Measurements from ENCODE around the gene KCNJ3. TPM values are rescaled to one million over a fixed set of nuclear protein-coding genes. Genes with fewer than 3 reads are reported as not detected.

KCNJ3 gene
- total and polyA plus RNA-seq, 2 donors = 0.21 TPM; not detected in 1

DNA sequence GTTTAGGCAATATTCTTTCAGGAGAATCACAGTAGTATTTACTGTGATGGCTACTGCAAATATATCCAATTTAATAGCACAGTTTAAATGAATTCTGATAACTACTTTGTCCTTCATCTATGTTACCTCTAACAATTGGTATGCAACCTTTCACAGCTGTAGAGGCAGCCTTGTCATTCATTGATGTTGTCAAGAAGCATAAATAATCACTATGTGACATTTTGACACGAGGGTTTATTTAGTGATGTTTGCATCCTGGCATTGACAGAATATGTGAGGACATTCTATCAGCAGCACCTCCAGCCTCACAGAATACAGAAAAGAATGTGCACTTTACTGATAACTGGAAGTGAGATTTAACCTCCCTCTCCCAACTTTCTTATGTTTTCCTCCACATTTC is 9.3 kb upstream of the KCNJ3 start:
- no peaks in the 10 kb centered on the region for H3K36me3 ChIP-seq (ENCODE audit: control insufficient read depth in 2 of 2, insufficient read depth in 2 of 2, low read length in 1 of 2)

GRCh38 chr2:154692927-154693326 is 5.6 kb upstream of the KCNJ3 start:
- no peaks in the 10 kb centered on the region for H3K36me3 ChIP-seq (ENCODE audit: control insufficient read depth in 2 of 2, insufficient read depth in 2 of 2, low read length in 1 of 2)
- no peak for DNase-seq (ENCODE audit: low read depth in 6 of 9, low spot score in 9 of 9)
- 87% methylated on average over 5 of the region's 5 CpGs for whole genome bisulfite sequencing
- H3K27ac ChIP-seq (ENCODE audit: low read depth in 1 of 2, low read length in 1 of 2) = no peak overlapping the region
- peaks cover 9 to 22% of the 10 kb centered on the region in 2 donors for H3K27me3 ChIP-seq (ENCODE audit: control insufficient read depth in 2 of 2, insufficient read depth in 1 of 2, low read length in 1 of 2)
- H3K9me3 ChIP-seq (ENCODE audit: control insufficient read depth in 2 of 2, insufficient read depth in 1 of 2, low read length in 1 of 2) = no peaks in the 10 kb centered on the region
- no peak overlapping the region for H3K4me3 ChIP-seq (ENCODE audit: low read length in 2 of 2)
- no peaks in the 10 kb centered on the region for H3K4me1 ChIP-seq (ENCODE audit: control insufficient read depth in 2 of 2, insufficient read depth in 2 of 2, low read length in 2 of 2)

More for the DNA sequence above, 9.3 kb upstream of the KCNJ3 start:
- Histone ChIP-seq H3K27me3 (ENCODE audit: control insufficient read depth in 2 of 2, insufficient read depth in 1 of 2, low read length in 1 of 2) (no peaks in the 10 kb centered on the region), H3K27ac (ENCODE audit: low read depth in 1 of 2, low read length in 1 of 2) (no peak overlapping the region), H3K9me3 (ENCODE audit: control insufficient read depth in 2 of 2, insufficient read depth in 1 of 2, low read length in 1 of 2) (no peaks in the 10 kb centered on the region), H3K4me1 (ENCODE audit: control insufficient read depth in 2 of 2, insufficient read depth in 2 of 2, low read length in 2 of 2) (no peaks in the 10 kb centered on the region), H3K4me3 (ENCODE audit: low read length in 2 of 2) (no peak overlapping the region)
- DNase-seq (ENCODE audit: low read depth in 6 of 9, low spot score in 9 of 9) = no peak
- WGBS = 83% methylated on average over 1 of the region's 1 CpG

- H3K36me3 ChIP-seq (ENCODE audit: control insufficient read depth in 2 of 2, insufficient read depth in 2 of 2, low read length in 1 of 2) = no peaks in the 10 kb centered on the region
- no peak overlapping the region for H3K27ac ChIP-seq (ENCODE audit: low read depth in 1 of 2, low read length in 1 of 2)
- peaks cover 0 to 2% of the 10 kb centered on the region in 2 donors for H3K4me1 ChIP-seq (ENCODE audit: control insufficient read depth in 2 of 2, insufficient read depth in 2 of 2, low read length in 2 of 2)
- no peak overlapping the region for H3K4me3 ChIP-seq (ENCODE audit: low read length in 2 of 2)
- H3K9me3 ChIP-seq (ENCODE audit: control insufficient read depth in 2 of 2, insufficient read depth in 1 of 2, low read length in 1 of 2) = no peaks in the 10 kb centered on the region
- H3K27me3 ChIP-seq (ENCODE audit: control insufficient read depth in 2 of 2, insufficient read depth in 1 of 2, low read length in 1 of 2) = peaks cover 17 to 31% of the 10 kb centered on the region in 2 donors
- no peak for DNase-seq (ENCODE audit: low read depth in 6 of 9, low spot score in 9 of 9)
- 65% methylated on average over 3 of the region's 3 CpGs for WGBS
Measured at GRCh38 chr2:154693741-154694340, 4.7 kb upstream of the KCNJ3 start.

DNA sequence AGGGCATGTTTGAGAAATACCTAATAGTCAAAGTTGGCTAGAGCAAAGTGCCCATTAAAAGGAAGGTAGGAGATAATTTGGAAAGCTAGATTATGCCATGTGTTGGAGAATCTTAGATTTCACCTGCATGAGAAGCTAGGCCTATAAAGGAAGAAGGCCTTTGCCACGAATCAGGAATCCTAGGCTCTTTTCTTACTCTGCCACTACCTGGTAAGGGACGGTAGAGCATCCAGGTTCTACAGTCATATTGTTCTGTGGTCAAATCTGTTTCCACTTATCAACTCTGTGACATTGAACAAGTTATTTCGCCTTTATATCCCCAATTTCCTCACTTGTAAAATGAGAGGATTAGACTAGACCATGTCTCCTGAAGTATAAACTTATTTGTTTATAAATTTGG is 3.6 kb upstream of the KCNJ3 start:
- peaks cover 19 to 41% of the 10 kb centered on the region in 2 donors for H3K27me3 ChIP-seq (ENCODE audit: control insufficient read depth in 2 of 2, insufficient read depth in 1 of 2, low read length in 1 of 2)
- WGBS = 85% methylated on average over 3 of the region's 3 CpGs
- DNase-seq (ENCODE audit: low read depth in 6 of 9, low spot score in 9 of 9) = no peak
- H3K4me3 ChIP-seq (ENCODE audit: low read length in 2 of 2) = no peak overlapping the region
- H3K4me1 ChIP-seq (ENCODE audit: control insufficient read depth in 2 of 2, insufficient read depth in 2 of 2, low read length in 2 of 2) = peaks cover 0 to 4% of the 10 kb centered on the region in 2 donors
- no peak overlapping the region for H3K27ac ChIP-seq (ENCODE audit: low read depth in 1 of 2, low read length in 1 of 2)
- H3K36me3 ChIP-seq (ENCODE audit: control insufficient read depth in 2 of 2, insufficient read depth in 2 of 2, low read length in 1 of 2) = no peaks in the 10 kb centered on the region
- no peaks in the 10 kb centered on the region for H3K9me3 ChIP-seq (ENCODE audit: control insufficient read depth in 2 of 2, insufficient read depth in 1 of 2, low read length in 1 of 2)

DNA sequence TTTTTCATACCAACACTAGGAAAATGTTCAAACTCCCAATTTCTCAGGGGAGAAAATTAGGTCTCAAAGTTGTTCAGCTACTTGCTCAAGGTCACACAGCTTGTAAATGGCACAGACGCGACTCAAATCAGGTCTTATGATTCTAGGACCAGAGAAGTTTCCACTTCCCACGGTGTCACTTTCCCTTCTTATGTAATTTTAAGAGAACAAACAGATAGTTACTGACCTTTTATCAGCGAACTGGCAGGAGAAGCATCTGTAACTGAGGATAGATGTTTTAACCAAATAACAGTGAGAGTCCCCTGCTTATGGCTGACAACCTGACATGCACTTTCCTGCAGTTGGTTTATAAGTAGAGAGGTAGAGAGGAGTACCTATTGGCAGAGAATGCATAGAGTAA is 2.1 kb upstream of the KCNJ3 start:
- Histone ChIP-seq H3K4me1 (ENCODE audit: control insufficient read depth in 2 of 2, insufficient read depth in 2 of 2, low read length in 2 of 2) (peaks cover 0 to 4% of the 10 kb centered on the region in 2 donors), H3K36me3 (ENCODE audit: control insufficient read depth in 2 of 2, insufficient read depth in 2 of 2, low read length in 1 of 2) (no peaks in the 10 kb centered on the region), H3K27ac (ENCODE audit: low read depth in 1 of 2, low read length in 1 of 2) (no peak overlapping the region), H3K27me3 (ENCODE audit: control insufficient read depth in 2 of 2, insufficient read depth in 1 of 2, low read length in 1 of 2) (peaks cover 19 to 45% of the 10 kb centered on the region in 2 donors), H3K4me3 (ENCODE audit: low read length in 2 of 2) (no peak overlapping the region), H3K9me3 (ENCODE audit: control insufficient read depth in 2 of 2, insufficient read depth in 1 of 2, low read length in 1 of 2) (no peaks in the 10 kb centered on the region)
- no peak for DNase-seq (ENCODE audit: low read depth in 6 of 9, low spot score in 9 of 9)
- WGBS = 85% methylated on average over 4 of the region's 4 CpGs

DNA sequence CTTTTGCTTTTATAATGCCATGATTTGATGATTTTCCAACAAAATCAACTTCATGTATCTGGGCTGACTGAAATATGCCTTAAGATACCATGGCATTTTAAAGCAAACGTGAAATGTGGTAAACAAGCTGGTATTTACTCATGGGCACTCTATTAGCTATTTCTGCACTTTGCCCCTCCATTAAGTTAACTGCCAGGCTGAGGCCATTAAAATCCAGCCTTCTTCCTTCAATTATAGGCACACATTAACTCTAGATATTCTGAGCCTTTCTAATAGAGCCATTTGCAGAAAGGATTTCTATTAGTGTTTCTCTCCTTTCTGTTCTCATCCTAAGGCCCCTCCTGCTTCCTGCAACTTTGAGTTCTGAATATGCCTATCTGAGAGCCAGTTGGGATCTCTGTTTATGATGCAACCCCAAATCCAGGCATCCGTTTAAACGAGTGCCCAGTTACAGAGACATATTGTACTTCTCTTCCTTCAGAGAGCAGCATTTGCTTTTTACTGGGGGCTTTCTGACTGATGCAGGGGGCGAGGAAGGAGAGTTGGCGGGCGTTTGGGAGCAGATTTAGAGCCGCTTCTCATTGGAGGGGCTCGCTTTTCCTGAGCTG is 1.6 kb upstream of the KCNJ3 start:
- WGBS = 35% methylated on average over 8 of the region's 8 CpGs
- Histone ChIP-seq H3K4me3 (ENCODE audit: low read length in 2 of 2) (no peak overlapping the region), H3K27ac (ENCODE audit: low read depth in 1 of 2, low read length in 1 of 2) (no peak overlapping the region), H3K27me3 (ENCODE audit: control insufficient read depth in 2 of 2, insufficient read depth in 1 of 2, low read length in 1 of 2) (peaks cover 19 to 45% of the 10 kb centered on the region in 2 donors), H3K9me3 (ENCODE audit: control insufficient read depth in 2 of 2, insufficient read depth in 1 of 2, low read length in 1 of 2) (no peaks in the 10 kb centered on the region), H3K36me3 (ENCODE audit: control insufficient read depth in 2 of 2, insufficient read depth in 2 of 2, low read length in 1 of 2) (no peaks in the 10 kb centered on the region), H3K4me1 (ENCODE audit: control insufficient read depth in 2 of 2, insufficient read depth in 2 of 2, low read length in 2 of 2) (peaks cover 0 to 4% of the 10 kb centered on the region in 2 donors)
- DNase-seq (ENCODE audit: low read depth in 6 of 9, low spot score in 9 of 9) = no peak

DNA sequence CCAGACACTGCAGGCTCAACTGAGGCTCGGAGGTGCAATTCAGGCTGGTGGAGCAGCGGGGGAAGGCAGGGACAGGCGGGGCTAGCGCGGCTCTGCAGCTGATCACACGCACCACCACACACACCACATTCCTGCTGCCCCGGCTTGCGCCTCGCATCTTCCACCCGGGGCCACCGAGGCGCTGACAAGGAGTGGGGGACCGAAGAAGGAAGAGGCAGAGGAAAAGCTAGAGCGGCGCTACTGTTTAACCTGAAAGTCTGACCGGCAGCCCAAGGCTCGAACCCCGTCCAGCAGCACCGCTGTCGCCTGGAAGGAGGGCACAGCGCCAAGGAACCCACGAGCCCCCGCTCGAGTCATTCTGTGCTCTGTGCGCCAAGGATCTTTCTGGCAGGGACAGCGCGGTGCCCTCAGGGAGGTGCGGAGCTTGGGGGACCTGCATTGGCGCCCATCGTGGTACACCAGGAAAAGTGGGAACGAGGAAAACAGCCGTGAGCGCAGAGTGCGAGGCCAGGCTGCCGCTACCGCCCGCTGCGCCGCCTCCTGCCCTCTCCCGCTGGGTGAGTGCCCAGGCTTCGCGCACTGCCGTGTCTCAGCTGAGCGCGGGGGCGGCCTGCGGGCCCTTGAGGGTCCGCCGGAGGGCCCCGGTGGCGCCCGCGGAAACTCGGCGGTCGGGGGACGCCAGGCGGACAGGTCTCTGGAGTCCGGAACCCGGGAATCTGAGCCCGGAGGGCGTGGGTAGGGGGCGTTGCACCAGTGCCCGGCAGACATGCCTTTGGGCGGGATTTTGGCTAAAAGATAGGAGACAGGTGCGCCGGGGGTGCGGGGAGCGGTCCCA is 860 bp upstream of the KCNJ3 start:
- Histone ChIP-seq H3K4me1 (ENCODE audit: control insufficient read depth in 2 of 2, insufficient read depth in 2 of 2, low read length in 2 of 2) (peaks cover 0 to 4% of the 10 kb centered on the region in 2 donors), H3K4me3 (ENCODE audit: low read length in 2 of 2) (no peak overlapping the region), H3K27me3 (ENCODE audit: control insufficient read depth in 2 of 2, insufficient read depth in 1 of 2, low read length in 1 of 2) (peaks cover 19 to 45% of the 10 kb centered on the region in 2 donors), H3K9me3 (ENCODE audit: control insufficient read depth in 2 of 2, insufficient read depth in 1 of 2, low read length in 1 of 2) (no peaks in the 10 kb centered on the region), H3K27ac (ENCODE audit: low read depth in 1 of 2, low read length in 1 of 2) (no peak overlapping the region), H3K36me3 (ENCODE audit: control insufficient read depth in 2 of 2, insufficient read depth in 2 of 2, low read length in 1 of 2) (no peaks in the 10 kb centered on the region)
- WGBS = 2% methylated on average over 69 of the region's 69 CpGs
- DNase-seq (ENCODE audit: low read depth in 6 of 9, low spot score in 9 of 9) = no peak

DNA sequence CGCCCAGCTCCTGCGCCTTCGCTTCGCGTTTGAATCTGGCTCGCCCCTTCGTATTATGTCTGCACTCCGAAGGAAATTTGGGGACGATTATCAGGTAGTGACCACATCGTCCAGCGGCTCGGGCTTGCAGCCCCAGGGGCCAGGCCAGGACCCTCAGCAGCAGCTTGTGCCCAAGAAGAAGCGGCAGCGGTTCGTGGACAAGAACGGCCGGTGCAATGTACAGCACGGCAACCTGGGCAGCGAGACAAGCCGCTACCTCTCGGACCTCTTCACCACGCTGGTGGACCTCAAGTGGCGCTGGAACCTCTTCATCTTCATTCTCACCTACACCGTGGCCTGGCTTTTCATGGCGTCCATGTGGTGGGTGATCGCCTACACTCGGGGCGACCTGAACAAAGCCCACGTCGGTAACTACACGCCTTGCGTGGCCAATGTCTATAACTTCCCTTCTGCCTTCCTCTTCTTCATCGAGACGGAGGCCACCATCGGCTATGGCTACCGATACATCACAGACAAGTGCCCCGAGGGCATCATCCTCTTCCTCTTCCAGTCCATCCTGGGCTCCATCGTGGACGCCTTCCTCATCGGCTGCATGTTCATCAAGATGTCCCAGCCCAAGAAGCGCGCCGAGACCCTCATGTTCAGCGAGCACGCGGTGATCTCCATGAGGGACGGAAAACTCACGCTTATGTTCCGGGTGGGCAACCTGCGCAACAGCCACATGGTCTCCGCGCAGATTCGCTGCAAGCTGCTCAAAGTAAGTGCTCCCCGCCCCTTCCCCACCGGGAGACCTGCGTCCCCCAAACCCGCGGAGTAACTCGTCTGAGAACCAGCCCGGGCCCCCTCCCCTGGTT is 453 bp downstream of the KCNJ3 start:
- no peak for DNase-seq (ENCODE audit: low read depth in 6 of 9, low spot score in 9 of 9)
- H3K4me1 ChIP-seq (ENCODE audit: control insufficient read depth in 2 of 2, insufficient read depth in 2 of 2, low read length in 2 of 2) = peaks cover 0 to 4% of the 10 kb centered on the region in 2 donors
- H3K9me3 ChIP-seq (ENCODE audit: control insufficient read depth in 2 of 2, insufficient read depth in 1 of 2, low read length in 1 of 2) = no peaks in the 10 kb centered on the region
- no peak overlapping the region for H3K27ac ChIP-seq (ENCODE audit: low read depth in 1 of 2, low read length in 1 of 2)
- H3K27me3 ChIP-seq (ENCODE audit: control insufficient read depth in 2 of 2, insufficient read depth in 1 of 2, low read length in 1 of 2) = peaks cover 19 to 45% of the 10 kb centered on the region in 2 donors
- H3K36me3 ChIP-seq (ENCODE audit: control insufficient read depth in 2 of 2, insufficient read depth in 2 of 2, low read length in 1 of 2) = no peaks in the 10 kb centered on the region
- 9% methylated on average over 60 of the region's 60 CpGs for WGBS
- no peak overlapping the region for H3K4me3 ChIP-seq (ENCODE audit: low read length in 2 of 2)

Data from thymus (tissue), 11 donors.